Myocyte (in vitro differentiated cells): ENCODE results near the gene RAB3D. TPM values are rescaled to one million over a fixed set of nuclear protein-coding genes. Genes with fewer than 3 reads are reported as not detected.
"Not testable (repeated sequence)": the region's sequence is repeated elsewhere in the genome, so short reads cannot be mapped to it uniquely, and the experiment has no call there.

Source experiments
- DNase-seq: peaks from one replicate; pipeline ENCODE4 v3.0.0-alpha.2; 2012; ENCODE audit warnings: low read depth
- total RNA-seq: library from RNA; depleted of rRNA; stranded (reverse); fragments of >200 nt; gene quantifications from 2 replicates; pipeline ENCODE4 v1.2.3, GENCODE V29; 2014

The RAB3D gene
- total RNA-seq, 1 donor from 2014 or later, result 0.32 TPM

DNA sequence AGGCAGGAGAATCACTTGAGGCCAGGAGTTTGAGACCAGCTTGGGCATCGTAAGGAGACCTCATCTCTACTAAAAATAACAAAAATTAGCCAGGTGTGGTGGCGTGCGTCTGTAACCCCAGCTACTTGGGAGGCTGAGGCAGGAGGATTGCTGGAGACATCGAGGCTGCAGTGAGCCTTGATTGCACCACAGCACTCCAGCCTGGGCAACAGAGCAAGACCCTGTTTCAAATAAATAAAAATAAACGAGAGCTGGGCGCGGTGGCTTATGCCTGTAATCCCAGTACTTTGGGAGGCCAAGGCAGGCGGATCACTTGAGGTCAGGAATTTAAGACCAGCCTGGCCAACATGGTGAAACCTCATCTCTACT lies 626 bp upstream of the RAB3D start:
- DNase-seq, result not testable (repeated sequence)

DNA sequence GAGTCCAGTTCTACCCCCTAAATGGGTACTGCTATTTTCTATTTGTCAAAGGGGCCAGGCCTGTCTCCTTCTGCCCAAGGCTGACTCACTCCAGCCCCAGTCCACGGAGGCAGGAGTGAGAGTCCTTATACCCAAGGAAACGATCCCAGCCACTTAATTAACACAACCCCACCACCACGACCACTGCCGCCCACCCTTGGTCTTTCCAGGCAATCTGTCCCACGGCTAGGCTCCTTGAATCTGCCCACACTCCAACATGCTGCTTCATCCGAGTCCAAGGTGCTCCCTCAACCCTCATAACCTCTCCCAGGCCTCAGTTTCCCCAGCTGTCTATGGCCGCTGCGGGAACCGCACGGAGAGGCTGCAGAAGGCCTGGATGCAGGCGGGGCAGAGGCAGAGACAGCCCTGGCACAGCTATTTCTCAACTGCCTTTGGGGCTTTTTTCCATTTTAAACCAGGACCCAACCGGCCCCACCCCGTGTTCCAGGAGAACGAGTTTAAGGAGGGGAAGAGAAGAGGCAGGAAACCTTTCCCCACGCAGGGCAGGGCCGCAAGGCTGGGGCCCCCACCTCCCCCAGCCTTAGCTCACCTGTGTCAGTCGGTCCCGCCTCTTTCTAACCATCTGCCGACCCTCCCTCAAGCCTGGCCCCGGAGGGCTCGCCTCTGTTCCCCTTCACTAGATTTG lies 746 bp downstream of the RAB3D start:
- no peak for DNase-seq

DNA sequence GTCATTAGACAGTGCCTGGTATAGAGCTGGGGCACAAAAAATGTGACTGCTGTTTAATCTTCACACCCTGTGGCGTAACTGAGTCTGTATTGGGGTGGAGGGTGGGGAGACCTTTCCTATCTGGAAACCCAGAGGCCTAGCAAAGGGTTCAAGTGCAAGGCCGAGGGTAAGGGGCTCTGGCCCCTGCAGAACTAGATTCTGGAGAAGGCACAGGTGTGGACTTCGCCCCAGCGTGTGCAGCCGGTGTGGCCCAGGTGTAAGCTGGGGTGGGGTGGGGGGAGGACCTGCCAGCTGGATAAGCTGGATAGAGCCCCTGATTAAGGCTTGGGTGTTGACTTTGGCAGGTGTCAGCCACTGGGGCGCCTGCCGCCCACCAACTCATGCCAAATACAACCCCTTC lies 1.3 kb downstream of the RAB3D start:
- DNase-seq, result no peak

DNA sequence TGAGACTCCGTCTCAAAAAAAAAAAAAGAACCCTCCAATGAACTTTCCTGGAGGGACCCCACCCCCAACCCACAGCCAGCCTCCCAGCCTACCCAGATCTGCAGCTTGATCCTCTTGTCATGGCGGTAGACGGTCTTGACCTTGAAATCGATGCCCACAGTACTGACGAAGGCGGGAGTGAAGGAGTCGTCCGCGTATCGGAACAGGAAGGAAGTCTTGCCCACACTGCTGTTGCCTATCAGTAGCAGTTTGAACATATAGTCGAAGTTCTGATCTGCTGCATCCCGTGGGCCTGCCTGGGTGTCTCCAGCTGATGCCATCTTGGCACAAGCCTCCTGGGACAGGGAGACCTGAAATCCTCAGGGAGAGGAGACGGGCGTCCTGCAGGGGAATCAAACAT lies 2.4 kb downstream of the RAB3D start:
- DNase-seq, result no peak

DNA sequence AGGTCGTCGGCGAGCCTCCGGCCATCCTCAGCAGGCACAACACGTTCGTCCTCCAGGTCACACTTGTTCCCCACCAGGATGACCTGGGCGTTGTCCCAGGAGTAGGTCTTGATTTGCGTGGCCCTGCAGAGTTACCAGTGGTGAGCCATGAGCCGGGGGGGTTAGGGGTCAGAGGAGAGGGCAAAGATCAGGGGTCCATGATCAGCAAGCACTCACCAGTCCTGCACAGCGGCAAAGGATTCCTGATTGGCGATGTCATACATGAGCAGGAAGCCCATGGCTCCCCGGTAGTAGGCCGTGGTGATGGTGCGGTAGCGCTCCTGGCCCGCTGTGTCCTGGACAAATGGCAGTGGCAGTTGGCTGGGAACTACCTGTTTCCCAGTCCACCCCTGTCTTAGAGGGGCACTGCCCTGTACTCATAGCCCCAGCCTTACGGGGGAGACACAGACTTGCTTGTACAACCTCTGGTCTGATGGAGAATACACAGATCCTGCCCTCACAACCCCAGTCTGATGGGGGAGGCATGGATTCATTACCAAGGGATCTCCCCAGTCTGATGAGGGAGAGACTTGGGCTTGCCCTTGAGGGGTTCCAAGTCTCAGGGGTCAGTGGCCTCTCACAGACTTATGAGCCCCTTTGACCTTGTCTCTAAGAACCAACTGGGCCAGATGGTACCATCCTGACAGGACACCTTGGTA lies 3.9 kb downstream of the RAB3D start:
- DNase-seq, result no peak

DNA sequence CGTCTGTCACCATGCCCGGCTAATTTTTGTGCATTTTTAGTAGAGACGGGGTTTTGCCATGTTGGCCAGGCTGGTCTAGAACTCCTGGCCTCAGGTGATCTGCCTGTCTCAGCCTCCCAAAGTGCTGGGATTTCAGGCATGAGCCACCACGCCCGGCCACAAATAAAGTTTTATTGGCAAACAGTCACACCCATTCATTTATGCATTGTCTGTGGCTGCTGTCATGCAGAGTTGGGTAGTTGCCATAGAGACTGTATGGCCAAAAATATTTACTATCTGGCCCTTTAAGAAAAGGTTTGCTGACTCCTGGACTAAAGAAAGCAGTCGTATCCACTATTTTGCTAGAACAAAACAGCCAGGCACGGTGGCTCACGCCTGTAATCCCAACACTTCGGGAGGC lies 5.6 kb downstream of the RAB3D start:
- not testable (repeated sequence) for DNase-seq

DNA sequence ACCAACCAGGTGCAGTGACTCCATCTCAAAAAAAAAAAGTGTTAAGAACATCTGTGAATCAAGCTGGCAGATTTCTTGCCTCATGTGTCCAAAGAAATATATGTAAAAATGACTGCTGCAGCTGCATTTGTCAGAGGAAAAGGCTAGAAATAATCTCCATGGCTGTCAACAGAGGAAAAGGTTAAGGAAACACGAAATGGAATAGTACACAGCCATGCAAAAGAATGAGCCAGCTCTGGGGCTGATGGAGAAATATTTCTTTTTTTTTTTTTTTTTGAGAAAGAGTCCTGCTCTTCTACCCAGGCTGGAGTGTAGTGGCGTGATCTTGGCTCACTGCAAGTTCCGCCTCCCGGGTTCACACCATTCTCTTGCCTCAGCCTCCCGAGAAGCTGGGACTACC lies 6.6 kb downstream of the RAB3D start:
- DNase-seq, result no peak

DNA sequence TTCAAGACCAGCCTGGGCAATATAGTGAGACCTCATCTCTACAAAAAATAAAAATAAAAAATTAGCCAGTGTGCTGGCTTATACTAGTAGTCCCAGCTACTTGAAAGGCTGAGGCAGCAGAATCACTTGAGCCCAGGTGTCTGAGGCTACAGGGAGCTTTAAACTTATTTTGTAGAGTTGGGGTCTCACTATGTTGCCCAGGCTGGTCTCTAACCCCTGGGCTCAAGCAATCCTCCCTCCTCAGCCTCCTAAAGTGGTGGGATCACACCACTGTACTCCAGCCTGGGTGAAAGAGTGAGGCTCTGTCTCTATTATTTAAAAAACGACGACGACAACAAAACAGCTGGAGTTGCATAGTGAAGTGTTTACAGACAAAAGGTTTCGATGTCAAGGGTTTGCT lies 8.0 kb downstream of the RAB3D start:
- no peak for DNase-seq

DNA sequence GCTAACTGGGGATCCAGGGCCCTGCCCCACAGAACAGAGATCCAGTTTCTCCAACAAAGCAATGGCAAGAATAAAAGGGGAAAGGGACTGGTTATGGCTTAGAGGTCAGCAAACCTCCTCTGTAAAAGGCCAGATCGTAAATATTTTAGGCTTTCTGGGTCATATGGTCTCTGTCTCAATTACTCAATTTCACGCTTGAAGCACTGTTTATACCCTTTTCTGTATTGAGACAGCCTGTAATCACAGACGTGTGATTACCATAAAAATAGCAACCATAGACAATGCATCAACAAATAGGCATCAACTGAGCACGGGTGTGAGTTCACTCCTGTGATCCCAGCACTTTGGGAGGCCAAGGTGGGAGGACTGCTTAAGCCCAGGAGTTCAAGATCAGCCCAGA lies 9.3 kb downstream of the RAB3D start:
- DNase-seq, result no peak

DNA sequence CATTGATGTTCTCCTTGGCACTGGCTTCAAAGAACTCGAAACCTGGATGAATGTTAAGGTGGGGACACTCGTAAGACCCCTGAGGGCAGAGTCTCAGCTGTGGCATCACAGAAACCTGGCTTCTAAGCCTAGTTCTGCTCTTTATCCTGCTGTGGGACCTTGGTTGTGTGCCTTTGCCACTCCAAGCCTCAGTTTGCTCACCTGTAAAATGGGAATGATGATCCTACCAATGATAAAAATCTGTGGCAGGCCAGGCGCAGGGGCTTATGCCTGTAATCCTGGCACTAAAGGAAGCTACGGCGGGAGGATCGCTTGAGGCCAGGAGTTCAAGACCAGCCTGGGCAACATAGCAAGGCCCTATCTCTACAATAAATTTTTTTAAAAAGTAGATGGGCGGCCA lies 13.9 kb downstream of the RAB3D start:
- DNase-seq, result no peak

DNA sequence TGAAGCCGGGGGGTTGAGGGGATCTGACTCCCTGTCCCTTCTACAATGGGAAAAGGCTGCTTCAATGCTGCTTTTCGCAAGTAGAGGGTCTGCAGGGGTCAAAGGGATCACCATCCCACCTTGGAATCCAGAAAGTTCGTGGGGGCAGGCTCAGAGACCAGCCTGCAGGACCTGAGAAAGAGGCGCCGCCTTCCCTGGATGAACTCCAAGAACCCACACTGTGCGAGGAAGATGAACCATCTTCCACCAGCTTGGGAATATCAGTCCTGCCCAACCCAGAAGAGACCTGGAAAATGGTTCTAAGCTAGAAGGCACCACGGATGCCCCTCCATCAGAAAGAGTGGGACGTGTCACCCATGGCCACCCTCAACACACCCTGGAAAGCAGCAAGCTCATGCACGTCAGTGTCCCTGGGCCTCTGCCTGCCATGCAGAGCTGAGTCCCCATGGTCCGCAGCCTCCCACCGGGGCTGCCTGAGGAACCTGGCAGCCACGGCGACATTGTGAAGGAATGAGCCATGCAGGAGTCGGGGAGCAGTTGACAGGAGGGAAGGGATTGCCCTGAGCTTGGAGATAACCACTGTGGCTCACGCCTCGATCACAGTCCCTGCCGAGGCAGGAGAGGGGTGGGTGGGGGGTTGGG lies 14.6 kb downstream of the RAB3D start:
- no peak for DNase-seq

DNA sequence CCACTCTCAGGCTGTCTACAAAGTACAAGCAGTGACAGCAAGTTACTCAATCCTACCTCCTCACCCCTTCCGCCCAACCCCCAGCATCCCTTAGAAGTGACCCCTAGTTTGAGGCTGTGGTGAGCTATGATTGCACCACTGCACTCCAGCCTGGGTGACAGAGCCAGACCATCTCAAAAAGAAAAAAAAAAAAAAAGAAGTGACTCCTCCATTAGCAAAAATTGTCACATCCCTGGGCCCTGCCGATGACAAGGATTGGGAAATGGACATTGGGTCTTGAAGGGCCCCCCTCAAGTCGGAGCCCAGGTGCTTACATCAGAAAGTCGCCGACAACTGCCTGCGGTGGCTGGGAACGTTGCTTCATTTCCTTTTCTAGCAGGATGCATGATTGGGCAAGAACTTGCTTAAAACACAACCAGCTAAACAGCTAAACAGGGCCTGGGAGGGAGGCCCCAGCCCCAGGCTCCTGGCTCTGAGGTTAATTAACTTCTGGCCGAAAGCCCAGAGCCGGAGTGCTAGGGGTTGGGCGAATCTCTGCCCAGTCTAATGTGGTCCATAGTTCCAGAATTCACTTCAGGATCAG lies 15.3 kb downstream of the RAB3D start:
- DNase-seq, result peak; percentile 71

DNA sequence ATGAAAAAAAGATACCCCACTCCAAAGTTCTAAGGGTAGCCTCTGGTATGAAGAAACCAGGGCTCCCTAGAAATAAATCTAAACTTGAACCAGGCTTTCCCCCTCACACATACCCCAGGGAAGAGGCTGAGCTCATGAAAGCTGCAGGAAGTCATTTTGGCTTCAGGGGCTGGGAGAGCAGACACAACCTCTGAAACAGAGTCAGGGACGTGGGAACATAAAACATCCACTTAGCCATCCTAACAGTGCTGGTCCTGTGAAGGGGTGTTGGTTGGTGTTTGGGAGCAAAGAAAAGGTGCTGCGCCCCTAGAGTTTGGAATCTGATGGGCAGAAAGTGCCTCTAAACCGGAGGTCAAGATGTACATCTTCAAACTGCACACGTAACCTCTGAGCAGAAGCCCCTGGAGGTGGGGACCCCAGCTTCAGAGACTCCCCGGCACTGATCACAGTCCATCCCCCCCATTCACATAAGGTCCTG lies 15.8 kb downstream of the RAB3D start:
- DNase-seq, result no peak

DNA sequence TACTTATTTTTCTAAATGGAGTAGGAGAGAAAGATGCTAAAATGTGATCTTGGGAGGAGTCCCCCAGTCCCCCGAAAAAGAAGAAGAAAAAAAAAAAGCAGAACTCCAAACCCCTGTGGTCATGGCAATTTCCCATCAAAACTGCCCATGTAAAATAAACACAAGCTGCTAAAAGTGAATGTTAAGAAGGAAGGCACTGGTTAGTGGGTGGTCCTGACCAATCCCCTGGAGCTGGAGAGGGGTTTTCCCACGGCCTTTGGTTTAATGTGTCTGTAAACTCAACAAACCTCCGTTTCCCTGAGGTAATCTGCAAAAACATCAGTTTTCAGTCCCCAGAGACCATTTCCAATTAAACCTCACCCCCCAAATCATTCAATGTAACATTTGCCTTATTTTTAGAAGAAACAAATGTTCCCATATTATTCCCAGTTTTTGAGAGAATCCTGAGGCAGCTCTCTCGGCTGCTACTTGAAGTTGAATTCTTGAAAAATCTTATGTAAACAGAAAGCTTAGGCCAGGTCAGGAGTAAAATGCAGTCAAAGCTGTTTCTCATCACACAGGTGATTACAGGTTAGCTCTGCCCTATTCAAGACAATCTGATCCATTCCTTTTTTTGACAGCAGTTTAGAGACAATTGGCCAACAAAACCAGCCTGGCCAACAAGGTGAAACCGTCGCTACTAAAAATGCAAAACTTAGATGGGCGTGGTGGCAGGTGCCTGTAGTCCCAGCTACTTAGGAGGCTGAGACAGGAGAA lies 17.0 kb downstream of the RAB3D start:
- no peak for DNase-seq

DNA sequence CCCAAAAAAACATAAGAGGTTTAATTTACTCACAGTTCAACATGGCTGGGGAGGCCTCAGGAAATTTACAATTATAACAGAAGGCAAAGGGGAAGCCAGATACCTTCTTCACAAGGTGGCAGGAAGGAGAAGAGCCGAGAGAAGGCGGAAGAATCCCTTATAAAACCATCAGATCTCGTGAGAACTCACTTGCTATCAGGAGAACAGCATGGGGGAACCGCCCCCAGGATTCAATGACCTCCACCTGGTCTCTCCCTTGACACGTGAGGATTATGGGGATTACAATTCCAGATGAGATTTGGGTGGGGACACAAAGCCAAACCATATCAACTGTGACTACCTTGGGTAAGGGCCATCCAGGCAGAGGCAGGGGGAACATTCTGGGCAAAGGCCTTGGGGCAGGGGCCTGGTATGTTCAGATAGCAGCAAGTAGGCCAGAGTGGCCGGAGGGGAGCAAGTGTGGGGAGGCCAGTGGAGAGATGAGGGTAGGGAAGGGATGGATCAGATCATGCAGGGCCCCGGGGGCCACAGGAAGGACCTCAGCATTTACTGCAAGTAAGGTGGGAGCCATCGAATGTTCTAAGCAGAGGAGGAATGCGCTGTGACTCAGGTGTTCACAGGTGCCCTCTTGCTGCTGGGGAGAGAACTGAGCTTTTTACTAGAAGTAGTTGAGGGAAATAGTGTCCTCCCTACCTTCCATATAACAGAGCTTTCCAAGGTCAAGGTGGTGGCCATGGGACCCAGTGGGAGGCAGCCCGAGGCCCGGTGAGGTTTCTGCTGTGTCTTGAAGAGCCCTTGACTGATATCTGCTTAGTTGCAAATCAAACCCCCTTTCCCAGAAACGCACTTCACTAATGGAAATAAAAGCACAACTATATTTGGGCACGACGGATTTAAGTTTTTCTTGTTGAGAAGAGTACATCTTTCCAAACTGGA lies 18.0 kb downstream of the RAB3D start:
- no peak for DNase-seq

DNA sequence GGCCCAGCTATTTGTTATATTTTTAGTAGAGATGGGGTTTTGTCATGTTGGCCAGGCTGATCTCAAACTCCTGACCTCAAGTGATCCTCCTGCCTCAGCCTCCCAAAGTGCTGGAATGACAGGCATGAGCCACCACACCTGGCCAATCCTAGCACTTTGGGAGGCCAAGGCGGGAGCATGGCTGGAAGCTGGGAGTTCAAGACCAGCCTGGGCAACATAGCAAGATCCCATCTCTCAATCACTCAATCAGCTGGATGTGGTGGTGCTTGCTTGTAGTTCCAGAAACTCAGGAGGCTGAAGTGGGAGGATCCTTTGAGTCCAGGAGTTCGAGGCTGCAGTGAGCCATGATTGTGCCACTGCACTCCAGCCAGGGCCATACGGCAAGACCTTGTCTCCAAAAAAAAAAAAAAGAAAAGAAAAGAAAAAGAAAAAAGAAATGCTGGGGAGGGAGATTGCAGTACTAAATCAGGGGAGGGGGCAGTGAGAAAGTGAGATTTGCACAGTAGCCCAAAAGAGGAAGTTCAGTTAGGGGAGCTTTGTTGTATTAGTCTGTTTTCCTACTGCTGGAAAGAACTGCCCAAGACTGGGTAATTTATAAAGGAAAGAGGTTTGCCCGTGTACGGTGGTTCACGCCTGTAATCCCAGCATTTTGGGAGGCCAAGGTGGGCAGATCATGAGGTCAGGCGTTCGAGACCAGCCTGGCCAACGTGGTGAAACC lies 19.0 kb downstream of the RAB3D start:
- DNase-seq, result not testable (repeated sequence)

DNA sequence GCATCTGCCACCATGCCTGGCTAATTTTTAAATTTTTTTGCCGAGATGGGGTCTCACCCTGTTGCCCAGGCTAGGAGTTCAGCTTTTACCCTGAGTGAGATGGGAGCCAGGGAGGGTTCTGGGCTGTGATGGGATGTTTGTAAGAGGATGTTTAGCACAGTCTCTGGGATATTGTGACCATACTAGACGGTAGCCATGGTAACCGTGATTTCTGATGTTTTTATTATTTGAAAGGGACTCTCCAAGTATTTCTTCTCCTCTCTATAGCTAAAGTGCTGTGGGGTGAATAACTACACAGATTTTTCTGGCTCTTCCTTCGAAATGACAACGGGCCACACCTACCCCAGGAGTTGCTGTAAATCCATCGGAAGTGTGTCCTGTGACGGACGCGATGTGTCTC lies 33.1 kb downstream of the RAB3D start:
- no peak for DNase-seq

DNA sequence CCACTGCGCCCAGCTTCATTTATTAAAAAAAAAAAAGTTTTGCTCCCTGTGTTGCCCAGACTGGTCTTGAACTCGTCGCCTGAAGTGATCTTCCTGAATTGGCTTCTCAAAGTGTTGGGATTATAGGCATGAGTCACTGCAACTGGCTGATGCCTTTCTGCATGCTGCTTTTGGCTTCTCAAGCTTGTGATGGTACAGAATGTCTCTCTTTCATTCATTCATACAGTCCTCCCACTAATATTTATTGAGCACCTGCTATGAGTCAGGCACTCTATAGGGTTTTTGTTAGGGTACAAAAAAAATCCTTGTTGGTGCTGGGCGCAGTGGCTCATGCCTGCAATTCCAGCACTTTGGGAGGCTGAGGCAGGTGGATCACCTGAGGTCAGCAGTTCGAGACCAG lies 34.5 kb downstream of the RAB3D start:
- no peak for DNase-seq

DNA sequence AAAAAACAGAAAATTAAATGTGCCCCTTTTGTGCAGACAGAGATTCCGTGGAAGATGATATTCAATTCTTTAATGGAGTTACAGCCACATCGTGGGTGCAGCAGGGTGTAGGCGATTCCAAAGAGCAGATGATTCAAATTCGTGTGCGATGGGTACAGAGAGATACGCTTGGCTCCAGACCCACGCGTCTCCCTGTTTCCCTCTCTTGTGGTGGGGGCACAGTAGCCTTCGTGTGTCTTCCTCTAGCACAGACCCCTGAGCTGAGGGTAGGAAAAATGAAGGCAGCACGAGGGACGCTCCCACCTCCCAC lies 38.7 kb downstream of the RAB3D start:
- no peak for DNase-seq
